Neural cell (in vitro differentiated cells): Measurements from ENCODE around the gene LIMS2.

Experiments used
- CTCF ChIP-seq: fragments of 450-650 bp; IDR thresholded peaks from 2 replicates; pipeline ENCODE4 v1.5.1; 2014; ENCODE audit warnings: antibody characterized with exemption, mild to moderate bottlenecking, moderate library complexity; ENCODE audit not compliant: poor library complexity, severe bottlenecking
- EP300 ChIP-seq: fragments of 450-650 bp; conservative IDR thresholded peaks from 2 replicates; pipeline ENCODE4 v1.6.1; 2014; ENCODE audit warnings: antibody characterized with exemption, mild to moderate bottlenecking, moderate library complexity; ENCODE audit not compliant: poor library complexity, severe bottlenecking
- EZH2 ChIP-seq: fragments of 200-600, 300-800 bp; shearing (Covaris generic), sonication (generic); IDR thresholded peaks from 2 replicates; pipeline ENCODE4 v1.6.1; 2014; ENCODE audit warnings: antibody characterized with exemption, low read length, borderline replicate concordance, mild to moderate bottlenecking; ENCODE audit not compliant: insufficient read depth, poor library complexity, severe bottlenecking
- POLR2AphosphoS5 ChIP-seq: IDR thresholded peaks from 2 replicates; pipeline ENCODE4 v1.6.1; 2012
- REST ChIP-seq: IDR thresholded peaks from 2 replicates; pipeline ENCODE4 v1.6.1; 2012; ENCODE audit warnings: borderline replicate concordance
- SMC3 ChIP-seq: fragments of 450-650 bp; conservative IDR thresholded peaks from 2 replicates; pipeline ENCODE4 v1.6.1; 2014; ENCODE audit warnings: antibody characterized with exemption, mild to moderate bottlenecking, moderate library complexity; ENCODE audit not compliant: poor library complexity
- TAF1 ChIP-seq: IDR thresholded peaks from 2 replicates; pipeline ENCODE4 v1.6.1; 2012; ENCODE audit warnings: low read depth

GRCh38 chr2:127709336-127709735, 34.0 kb upstream of the LIMS2 start:
- TF ChIP-seq EZH2 = no peak
- no peak for TF ChIP-seq CTCF
- TF ChIP-seq REST = no peak
- TF ChIP-seq POLR2AphosphoS5 = no peak
- no peak for TF ChIP-seq EP300
- no peak for TF ChIP-seq TAF1
- no peak for TF ChIP-seq SMC3
